ENCODE measurements around the gene KLHDC7B.
A peak's percentile ranks its signal among the peaks of the same experiment; 100 is the strongest.
"Not testable (repeated sequence)": the region's sequence is repeated elsewhere in the genome, so short reads cannot be mapped to it uniquely, and the experiment has no call there.

KLHDC7B gene

GRCh38 chr22:50531546-50531961 lies 14.1 kb upstream of the KLHDC7B start:
- peak overlapping the region; percentile 99 for H3K27ac ChIP-seq (replicated peaks)

DNA sequence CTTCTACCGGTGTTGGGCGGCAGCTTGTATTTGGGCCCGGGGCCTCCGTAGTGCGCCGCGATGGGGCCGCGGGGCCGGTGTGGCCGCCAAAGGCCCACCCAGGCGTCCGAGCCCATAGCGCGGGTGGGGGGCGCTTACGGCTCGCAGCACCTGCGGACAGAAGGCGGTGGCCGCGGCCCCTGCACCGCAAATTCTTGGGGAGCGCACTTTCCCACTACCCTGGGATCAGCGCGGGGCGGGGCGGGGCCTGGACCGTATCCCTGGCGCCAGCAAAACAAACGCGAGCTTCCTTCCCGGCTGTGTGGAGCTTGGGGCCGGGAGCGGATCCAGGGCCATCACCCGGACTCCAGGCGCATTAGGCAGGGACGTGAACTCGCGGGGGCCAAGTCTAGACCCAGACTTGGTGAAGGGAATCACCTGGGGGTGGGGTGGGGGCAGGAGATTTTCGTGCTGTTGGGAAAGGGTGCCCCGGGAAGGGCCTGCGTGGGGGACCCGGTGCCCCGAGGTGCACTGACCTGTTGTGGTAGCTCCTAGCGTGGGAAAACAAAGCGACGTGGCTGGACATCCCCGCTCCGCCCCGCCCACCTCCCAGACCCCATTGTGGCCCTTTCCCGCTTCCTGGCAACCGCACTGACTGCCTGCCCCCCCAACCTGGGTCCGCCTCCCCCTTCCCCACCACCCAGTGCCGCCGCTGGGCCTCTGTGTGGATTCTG lies 13.6 kb upstream of the KLHDC7B start:
- Histone ChIP-seq H3K27me3 (ENCODE audit: insufficient read depth, poor library complexity, severe bottlenecking) (no peaks in the 10 kb centered on the region), H3K4me3 (replicated peaks; ENCODE audit: insufficient read depth, low read length) (peak overlapping the region; percentile 58), H3K27ac (replicated peaks) (peak overlapping the region; percentile 99)
- TF ChIP-seq SPI1 (IDR thresholded peaks at IDR 0.05; ENCODE audit: borderline replicate concordance, low read depth) (no peak), GABPA (IDR thresholded peaks at IDR 0.05; ENCODE audit: low read depth) (no peak), REST (IDR thresholded peaks at IDR 0.05; ENCODE audit: insufficient replicate concordance, low read depth) (no peak), POLR2AphosphoS5 (IDR thresholded peaks at IDR 0.05; ENCODE audit: low read depth) (no peak)
- TF ChIP-seq, protein P1, sequence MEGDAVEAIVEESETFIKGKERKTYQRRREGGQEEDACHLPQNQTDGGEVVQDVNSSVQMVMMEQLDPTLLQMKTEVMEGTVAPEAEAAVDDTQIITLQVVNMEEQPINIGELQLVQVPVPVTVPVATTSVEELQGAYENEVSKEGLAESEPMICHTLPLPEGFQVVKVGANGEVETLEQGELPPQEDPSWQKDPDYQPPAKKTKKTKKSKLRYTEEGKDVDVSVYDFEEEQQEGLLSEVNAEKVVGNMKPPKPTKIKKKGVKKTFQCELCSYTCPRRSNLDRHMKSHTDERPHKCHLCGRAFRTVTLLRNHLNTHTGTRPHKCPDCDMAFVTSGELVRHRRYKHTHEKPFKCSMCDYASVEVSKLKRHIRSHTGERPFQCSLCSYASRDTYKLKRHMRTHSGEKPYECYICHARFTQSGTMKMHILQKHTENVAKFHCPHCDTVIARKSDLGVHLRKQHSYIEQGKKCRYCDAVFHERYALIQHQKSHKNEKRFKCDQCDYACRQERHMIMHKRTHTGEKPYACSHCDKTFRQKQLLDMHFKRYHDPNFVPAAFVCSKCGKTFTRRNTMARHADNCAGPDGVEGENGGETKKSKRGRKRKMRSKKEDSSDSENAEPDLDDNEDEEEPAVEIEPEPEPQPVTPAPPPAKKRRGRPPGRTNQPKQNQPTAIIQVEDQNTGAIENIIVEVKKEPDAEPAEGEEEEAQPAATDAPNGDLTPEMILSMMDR (IDR thresholded peaks at IDR 0.05; ENCODE audit: insufficient read depth, low read length): no peak
- peak in 1 of 2 experiments; percentile 47 for DNase-seq (ENCODE audit: low read depth in 1 of 2, low spot score in 1 of 2)

More at GRCh38 chr22:50531546-50531961, 14.1 kb upstream of the KLHDC7B start:
- peak overlapping the region; percentile 58 for H3K4me3 ChIP-seq (replicated peaks; ENCODE audit: insufficient read depth, low read length)
- DNase-seq (ENCODE audit: low read depth in 1 of 2, low spot score in 1 of 2): peak; percentile 70 to 78
- no peaks in the 10 kb centered on the region for H3K27me3 ChIP-seq (ENCODE audit: insufficient read depth, poor library complexity, severe bottlenecking)
- no peak for TF ChIP-seq GABPA (IDR thresholded peaks at IDR 0.05; ENCODE audit: low read depth)

- peak overlapping the region; percentile 99 for H3K27ac ChIP-seq (replicated peaks)
- no peak for DNase-seq (ENCODE audit: low read depth in 1 of 2, low spot score in 1 of 2)
- H3K4me3 ChIP-seq (replicated peaks; ENCODE audit: insufficient read depth, low read length): no peak overlapping the region
- TF ChIP-seq REST (IDR thresholded peaks at IDR 0.05; ENCODE audit: insufficient replicate concordance, low read depth) (no peak), GABPA (IDR thresholded peaks at IDR 0.05; ENCODE audit: low read depth) (no peak)
- H3K27me3 ChIP-seq (ENCODE audit: insufficient read depth, poor library complexity, severe bottlenecking): no peaks in the 10 kb centered on the region
Observed at GRCh38 chr22:50532824-50533796, 12.6 kb upstream of the KLHDC7B start.

GRCh38 chr22:50533856-50534711 lies 11.6 kb upstream of the KLHDC7B start:
- peak; percentile 70 to 78 for DNase-seq (ENCODE audit: low read depth in 1 of 2, low spot score in 1 of 2)
- TF ChIP-seq SPI1 (IDR thresholded peaks at IDR 0.05; ENCODE audit: borderline replicate concordance, low read depth): peak; percentile 11; the same call in 1 of the 2 replicates
- H3K27me3 ChIP-seq (ENCODE audit: insufficient read depth, poor library complexity, severe bottlenecking); H3K4me3 ChIP-seq (replicated peaks; ENCODE audit: insufficient read depth, low read length): not testable (repeated sequence)
- H3K27ac ChIP-seq (replicated peaks): peak overlapping the region; percentile 99

Data from HL-60 (cell line).